Measurements from ENCODE around the gene SLC25A1. TPM values are rescaled to one million over a fixed set of nuclear protein-coding genes. Genes with fewer than 3 reads are reported as not detected.

The SLC25A1 gene
- total and polyA plus RNA-seq, 2 donors from 2014 or later = 62.6 to 128 TPM

- H3K4me1 ChIP-seq (ENCODE audit: control insufficient read depth in 2 of 3, insufficient read depth in 2 of 3, low read depth in 1 of 3, low read length in 3 of 3) = no peaks in the 10 kb centered on the region
- peaks cover 0 to 5% (median 4%) of the 10 kb centered on the region in 3 donors for H3K36me3 ChIP-seq (ENCODE audit: control insufficient read depth in 2 of 3, insufficient read depth in 3 of 3, low read length in 3 of 3)
- DNase-seq (no peak), FAIRE-seq (no peak)
- TF ChIP-seq CTCF (IDR thresholded peaks at IDR 0.05; ENCODE audit: borderline replicate concordance, extremely low read depth, insufficient read depth) = no peak
- H3K27me3 ChIP-seq (ENCODE audit: control insufficient read depth, insufficient read depth, low read length) = no peaks in the 10 kb centered on the region
- no peak overlapping the region for H3K27ac ChIP-seq (ENCODE audit: low read depth in 2 of 2, low read length in 2 of 2)
- no peak overlapping the region for H3K4me3 ChIP-seq (ENCODE audit: low read length in 3 of 3)
- H3K9me3 ChIP-seq (ENCODE audit: control insufficient read depth in 2 of 3, insufficient read depth in 1 of 3, low read length in 3 of 3) = no peaks in the 10 kb centered on the region
- no peak overlapping the region for H3K9ac ChIP-seq (ENCODE audit: low read length in 3 of 3)
- intact Hi-C loops (cut with DNase I) = no loop called here
Measured at GRCh38 chr22:19212302-19212870, 33.9 kb upstream of the SLC25A1 start.

- H3K9me3 ChIP-seq (ENCODE audit: control insufficient read depth in 2 of 3, insufficient read depth in 1 of 3, low read length in 3 of 3) = no peaks in the 10 kb centered on the region
- DNase-seq (no peak), FAIRE-seq (no peak)
- H3K4me1 ChIP-seq (ENCODE audit: control insufficient read depth in 2 of 3, insufficient read depth in 2 of 3, low read depth in 1 of 3, low read length in 3 of 3) = no peaks in the 10 kb centered on the region
- no peak overlapping the region for H3K4me3 ChIP-seq (ENCODE audit: low read length in 3 of 3)
- no peak for TF ChIP-seq CTCF (IDR thresholded peaks at IDR 0.05; ENCODE audit: borderline replicate concordance, extremely low read depth, insufficient read depth)
- H3K9ac ChIP-seq (ENCODE audit: low read length in 3 of 3) = no peak overlapping the region
- H3K27me3 ChIP-seq (ENCODE audit: control insufficient read depth, insufficient read depth, low read length) = no peaks in the 10 kb centered on the region
- H3K36me3 ChIP-seq (ENCODE audit: control insufficient read depth in 2 of 3, insufficient read depth in 3 of 3, low read length in 3 of 3) = peaks cover 0 to 5% (median 0%) of the 10 kb centered on the region in 3 donors
- H3K27ac ChIP-seq (ENCODE audit: low read depth in 2 of 2, low read length in 2 of 2) = no peak overlapping the region
- intact Hi-C loops (cut with DNase I) = no loop called here
Measured at GRCh38 chr22:19210188-19210587, 31.7 kb upstream of the SLC25A1 start.

- Histone ChIP-seq H3K4me3 (ENCODE audit: low read length in 3 of 3) (no peak overlapping the region), H3K36me3 (ENCODE audit: control insufficient read depth in 2 of 3, insufficient read depth in 3 of 3, low read length in 3 of 3) (peaks cover 0 to 5% (median 0%) of the 10 kb centered on the region in 3 donors), H3K4me1 (ENCODE audit: control insufficient read depth in 2 of 3, insufficient read depth in 2 of 3, low read depth in 1 of 3, low read length in 3 of 3) (no peaks in the 10 kb centered on the region), H3K9ac (ENCODE audit: low read length in 3 of 3) (no peak overlapping the region), H3K27me3 (ENCODE audit: control insufficient read depth, insufficient read depth, low read length) (no peaks in the 10 kb centered on the region), H3K9me3 (ENCODE audit: control insufficient read depth in 2 of 3, insufficient read depth in 1 of 3, low read length in 3 of 3) (no peaks in the 10 kb centered on the region), H3K27ac (ENCODE audit: low read depth in 2 of 2, low read length in 2 of 2) (no peak overlapping the region)
- no peak for DNase-seq
- no peak for TF ChIP-seq CTCF (IDR thresholded peaks at IDR 0.05; ENCODE audit: borderline replicate concordance, extremely low read depth, insufficient read depth)
- FAIRE-seq = no peak
- intact Hi-C loops (cut with DNase I) = no loop called here
Measured at GRCh38 chr22:19208287-19208847, 29.8 kb upstream of the SLC25A1 start.
